Ovary (tissue), 3 donors: ENCODE results near the gene KRTAP4-16.

Experiments
- CTCF ChIP-seq, 3 donors: fragments of 450-650 bp in 2 of 3; fragments of 200-600 bp in 1 of 3; IDR thresholded peaks; one replicate each; pipeline versions ENCODE4 v1.5.1 to v1.8.0; 2016 to 2022; ENCODE audit warnings: antibody characterized with exemption in 3 of 3, mild to moderate bottlenecking in 1 of 3
- EP300 ChIP-seq: sonication (generic); formaldehyde crosslinking; IDR thresholded peaks from one replicate; pipeline ENCODE4 v1.6.1; 2017; ENCODE audit warnings: antibody characterized with exemption
- donor health status: DM: no; HTN: no; CAD: no.

GRCh38 chr17:41052566-41052965, 49.4 kb downstream of the KRTAP4-16 start:
- TF ChIP-seq CTCF (IDR thresholded peaks at IDR 0.05), result no peak
- no peak for TF ChIP-seq EP300
